Measurements from ENCODE around the gene SLK. TPM values are rescaled to one million over a fixed set of nuclear protein-coding genes. Genes with fewer than 3 reads are reported as not detected.

Gene SLK
- total RNA-seq, 1 donor from 2014 or later, result 26.7 TPM

- Mint-ChIP-seq H3K4me1 (ENCODE audit: low read depth) (peaks cover 7% of the 10 kb centered on the region), H3K4me3 (ENCODE audit: low read depth) (no peak overlapping the region), H3K27me3 (ENCODE audit: low read depth) (no peaks in the 10 kb centered on the region), H3K36me3 (ENCODE audit: low read depth) (peaks cover 31% of the 10 kb centered on the region), H3K9me3 (no peaks in the 10 kb centered on the region), H3K27ac (no peak overlapping the region)
- no peak for DNase-seq (ENCODE audit: low spot score)
- intact Hi-C loops (cut with micrococcal nuclease), result no loop called here
Measured at GRCh38 chr10:104013489-104013888, 46.5 kb downstream of the SLK start.

- peaks cover 7% of the 10 kb centered on the region for H3K4me1 Mint-ChIP-seq (ENCODE audit: low read depth)
- DNase-seq (ENCODE audit: low spot score), result no peak
- no peaks in the 10 kb centered on the region for H3K9me3 Mint-ChIP-seq
- intact Hi-C loops (cut with micrococcal nuclease), result no loop called here
- no peak overlapping the region for H3K27ac Mint-ChIP-seq
- peaks cover 34% of the 10 kb centered on the region for H3K36me3 Mint-ChIP-seq (ENCODE audit: low read depth)
- H3K4me3 Mint-ChIP-seq (ENCODE audit: low read depth), result no peak overlapping the region
- H3K27me3 Mint-ChIP-seq (ENCODE audit: low read depth), result no peaks in the 10 kb centered on the region
Measured at GRCh38 chr10:104014176-104014575, 47.2 kb downstream of the SLK start.

DNA sequence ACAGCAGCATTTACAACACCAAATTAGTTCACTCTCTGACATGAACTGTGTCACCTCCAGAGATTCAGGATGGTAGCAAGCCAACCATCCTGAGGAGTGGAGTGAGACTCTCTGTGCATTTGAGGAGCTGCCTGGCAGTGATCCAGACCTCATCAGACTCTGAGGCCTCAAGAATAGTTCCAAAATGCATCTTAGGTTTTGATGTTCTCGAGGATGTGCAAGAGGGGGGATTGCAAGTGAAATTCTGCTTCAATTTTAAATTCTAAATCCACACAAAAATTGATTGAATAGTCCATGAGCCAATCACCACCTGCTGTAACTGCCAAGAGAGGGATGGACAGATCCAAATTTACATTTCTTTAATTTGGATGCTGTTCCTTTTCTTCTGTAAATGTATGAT, 49.7 kb downstream of the SLK start:
- intact Hi-C loops (cut with micrococcal nuclease), result no loop called here
- Mint-ChIP-seq H3K27ac (no peak overlapping the region), H3K4me3 (ENCODE audit: low read depth) (no peak overlapping the region), H3K4me1 (ENCODE audit: low read depth) (peaks cover 16% of the 10 kb centered on the region), H3K36me3 (ENCODE audit: low read depth) (peaks cover 48% of the 10 kb centered on the region), H3K9me3 (no peaks in the 10 kb centered on the region), H3K27me3 (ENCODE audit: low read depth) (no peaks in the 10 kb centered on the region)
- no peak for DNase-seq (ENCODE audit: low spot score)

GRCh38 chr10:104018471-104018870, 51.5 kb downstream of the SLK start:
- Mint-ChIP-seq H3K4me3 (ENCODE audit: low read depth) (no peak overlapping the region), H3K36me3 (ENCODE audit: low read depth) (peaks cover 57% of the 10 kb centered on the region), H3K4me1 (ENCODE audit: low read depth) (peaks cover 16% of the 10 kb centered on the region), H3K27ac (no peak overlapping the region), H3K27me3 (ENCODE audit: low read depth) (no peaks in the 10 kb centered on the region), H3K9me3 (no peaks in the 10 kb centered on the region)
- no peak for DNase-seq (ENCODE audit: low spot score)
- intact Hi-C loops (cut with micrococcal nuclease), result no loop called here

GRCh38 chr10:104020020-104020419, 53.1 kb downstream of the SLK start:
- H3K27ac Mint-ChIP-seq, result no peak overlapping the region
- no peaks in the 10 kb centered on the region for H3K9me3 Mint-ChIP-seq
- DNase-seq (ENCODE audit: low spot score), result no peak
- H3K4me1 Mint-ChIP-seq (ENCODE audit: low read depth), result peaks cover 16% of the 10 kb centered on the region
- no peaks in the 10 kb centered on the region for H3K27me3 Mint-ChIP-seq (ENCODE audit: low read depth)
- no peak overlapping the region for H3K4me3 Mint-ChIP-seq (ENCODE audit: low read depth)
- intact Hi-C loops (cut with micrococcal nuclease), result no loop called here
- H3K36me3 Mint-ChIP-seq (ENCODE audit: low read depth), result peaks cover 64% of the 10 kb centered on the region

- intact Hi-C loops (cut with micrococcal nuclease), result no loop called here
- Mint-ChIP-seq H3K36me3 (ENCODE audit: low read depth) (peaks cover 62% of the 10 kb centered on the region), H3K4me1 (ENCODE audit: low read depth) (peaks cover 16% of the 10 kb centered on the region), H3K4me3 (ENCODE audit: low read depth) (no peak overlapping the region), H3K27ac (no peak overlapping the region), H3K27me3 (ENCODE audit: low read depth) (no peaks in the 10 kb centered on the region), H3K9me3 (no peaks in the 10 kb centered on the region)
- no peak for DNase-seq (ENCODE audit: low spot score)
Measured at GRCh38 chr10:104021246-104021645, 54.3 kb downstream of the SLK start.

DNA sequence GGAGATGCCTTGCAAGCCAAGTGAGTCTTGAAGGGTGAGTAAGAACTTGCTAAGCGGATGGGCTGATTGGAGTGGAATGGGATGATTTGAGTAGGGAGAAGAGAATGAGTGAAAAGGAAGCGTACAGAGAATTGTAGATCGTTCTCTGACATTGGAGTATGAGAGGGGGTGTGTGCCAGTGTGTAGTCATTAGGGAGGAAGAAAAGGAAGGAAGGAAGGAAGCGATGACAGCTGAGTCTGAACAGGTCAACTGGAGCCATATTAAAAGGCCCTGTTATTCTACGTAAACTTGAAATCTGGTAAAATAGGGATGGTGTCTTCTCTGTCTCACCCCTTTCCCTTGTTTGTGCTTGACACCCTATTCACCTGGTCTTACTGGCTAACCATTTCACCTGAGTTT, 55.1 kb downstream of the SLK start:
- Mint-ChIP-seq H3K27ac (no peak overlapping the region), H3K9me3 (no peaks in the 10 kb centered on the region), H3K4me1 (ENCODE audit: low read depth) (peaks cover 14% of the 10 kb centered on the region), H3K36me3 (ENCODE audit: low read depth) (peaks cover 62% of the 10 kb centered on the region), H3K4me3 (ENCODE audit: low read depth) (no peak overlapping the region), H3K27me3 (ENCODE audit: low read depth) (no peaks in the 10 kb centered on the region)
- DNase-seq (ENCODE audit: low spot score), result no peak
- intact Hi-C loops (cut with micrococcal nuclease), result no loop called here

DNA sequence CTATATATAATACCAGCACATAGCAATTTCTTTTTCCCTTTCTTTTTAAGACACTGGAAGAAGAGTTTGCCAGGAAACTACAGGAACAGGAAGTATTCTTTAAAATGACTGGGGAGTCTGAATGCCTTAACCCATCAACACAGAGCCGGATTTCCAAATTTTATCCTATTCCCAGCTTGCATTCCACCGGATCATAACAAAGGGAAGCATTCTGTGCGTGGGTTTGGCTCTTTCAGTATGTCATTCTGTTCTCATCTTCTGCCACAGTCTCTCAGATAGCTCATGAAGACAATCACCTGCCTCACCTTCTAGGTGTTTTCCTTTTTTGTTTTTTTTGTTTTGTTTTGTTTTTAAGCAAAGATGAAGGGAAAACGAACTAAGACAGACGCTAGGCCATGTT, 58.6 kb downstream of the SLK start:
- intact Hi-C loops (cut with micrococcal nuclease), result loop anchor here (5.0 kb wide), 2 partner anchors 97 to 138 kb away; partner anchors contain the start of gene SFR1
- Mint-ChIP-seq H3K4me1 (ENCODE audit: low read depth) (peaks cover 5% of the 10 kb centered on the region), H3K36me3 (ENCODE audit: low read depth) (peaks cover 49% of the 10 kb centered on the region), H3K4me3 (ENCODE audit: low read depth) (no peak overlapping the region), H3K9me3 (no peaks in the 10 kb centered on the region), H3K27ac (no peak overlapping the region), H3K27me3 (ENCODE audit: low read depth) (no peaks in the 10 kb centered on the region)
- DNase-seq (ENCODE audit: low spot score), result no peak

- H3K36me3 Mint-ChIP-seq (ENCODE audit: low read depth), result peaks cover 40% of the 10 kb centered on the region
- no peak overlapping the region for H3K4me3 Mint-ChIP-seq (ENCODE audit: low read depth)
- no peaks in the 10 kb centered on the region for H3K9me3 Mint-ChIP-seq
- peaks cover 3% of the 10 kb centered on the region for H3K4me1 Mint-ChIP-seq (ENCODE audit: low read depth)
- no peak overlapping the region for H3K27ac Mint-ChIP-seq
- no peaks in the 10 kb centered on the region for H3K27me3 Mint-ChIP-seq (ENCODE audit: low read depth)
- intact Hi-C loops (cut with micrococcal nuclease), result loop anchor here (5.0 kb wide), 2 partner anchors 96 to 139 kb away; partner anchors contain the start of gene SFR1
- DNase-seq (ENCODE audit: low spot score), result no peak
Measured at GRCh38 chr10:104026762-104027161, 59.8 kb downstream of the SLK start.

GRCh38 chr10:104028146-104028545, 61.2 kb downstream of the SLK start:
- H3K4me1 Mint-ChIP-seq (ENCODE audit: low read depth), result peaks cover 3% of the 10 kb centered on the region
- H3K27ac Mint-ChIP-seq, result no peak overlapping the region
- H3K36me3 Mint-ChIP-seq (ENCODE audit: low read depth), result peaks cover 29% of the 10 kb centered on the region
- H3K4me3 Mint-ChIP-seq (ENCODE audit: low read depth), result no peak overlapping the region
- intact Hi-C loops (cut with micrococcal nuclease), result loop anchor here (5.0 kb wide), 2 partner anchors 94 to 141 kb away; partner anchors contain the start of gene SFR1
- no peaks in the 10 kb centered on the region for H3K9me3 Mint-ChIP-seq
- DNase-seq (ENCODE audit: low spot score), result no peak
- H3K27me3 Mint-ChIP-seq (ENCODE audit: low read depth), result no peaks in the 10 kb centered on the region

DNA sequence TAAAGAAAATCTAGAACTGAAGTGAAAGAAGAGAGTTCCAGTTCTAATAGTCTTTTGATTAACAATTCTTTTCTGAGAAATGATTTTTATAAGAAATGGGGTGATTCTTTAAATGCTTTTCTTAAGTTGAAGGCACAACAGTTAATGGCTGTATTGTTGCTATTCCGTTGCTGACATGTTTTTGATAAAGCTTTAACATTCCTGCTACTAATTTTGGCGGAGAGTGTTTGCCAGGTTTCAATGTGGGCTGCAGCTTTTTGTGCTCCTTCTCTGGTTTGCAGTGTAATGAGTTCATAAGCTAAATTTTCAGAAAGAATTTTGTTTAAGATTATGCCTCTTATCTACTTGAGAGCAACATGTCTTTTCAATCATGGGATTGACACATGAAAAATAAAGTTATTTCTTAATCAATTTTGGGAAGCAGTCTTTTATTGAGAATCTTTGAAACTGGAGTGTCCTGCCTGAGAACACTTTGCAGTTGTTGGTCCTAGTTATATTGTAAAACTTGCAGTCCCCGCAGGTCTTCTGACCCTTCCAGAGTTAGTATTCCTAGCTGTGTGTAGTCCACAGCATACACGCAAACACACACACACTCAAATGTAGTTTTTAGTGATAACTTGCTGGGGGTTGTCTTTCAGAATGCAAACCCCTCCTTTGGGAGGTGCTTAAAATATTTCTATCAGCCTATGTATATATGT, 62.0 kb downstream of the SLK start:
- H3K9me3 Mint-ChIP-seq, result no peaks in the 10 kb centered on the region
- H3K27ac Mint-ChIP-seq, result no peak overlapping the region
- H3K4me1 Mint-ChIP-seq (ENCODE audit: low read depth), result peaks cover 3% of the 10 kb centered on the region
- no peaks in the 10 kb centered on the region for H3K27me3 Mint-ChIP-seq (ENCODE audit: low read depth)
- intact Hi-C loops (cut with micrococcal nuclease), result loop anchor here (5.0 kb wide), 2 partner anchors 93 to 142 kb away; partner anchors contain the start of gene SFR1
- DNase-seq (ENCODE audit: low spot score), result no peak
- H3K36me3 Mint-ChIP-seq (ENCODE audit: low read depth), result peaks cover 22% of the 10 kb centered on the region
- no peak overlapping the region for H3K4me3 Mint-ChIP-seq (ENCODE audit: low read depth)

DNA sequence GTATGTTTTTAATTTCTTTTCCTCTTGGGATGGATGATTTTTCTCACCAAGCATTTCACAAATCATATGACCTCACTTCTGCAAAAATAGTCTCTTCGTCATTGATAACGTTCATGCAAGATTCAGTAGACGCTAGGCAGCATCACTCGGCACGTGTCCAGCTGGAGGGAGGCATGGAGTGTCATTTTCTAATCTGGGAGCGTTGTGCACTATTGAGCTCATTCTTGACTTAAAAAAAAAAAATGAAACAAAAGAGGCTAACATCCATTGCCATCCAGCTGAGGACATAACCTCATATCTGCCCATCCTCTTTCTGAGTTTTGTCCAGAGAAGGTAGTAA, 62.6 kb downstream of the SLK start:
- Mint-ChIP-seq H3K27ac (no peak overlapping the region), H3K9me3 (no peaks in the 10 kb centered on the region), H3K4me1 (ENCODE audit: low read depth) (peaks cover 3% of the 10 kb centered on the region), H3K4me3 (ENCODE audit: low read depth) (no peak overlapping the region), H3K27me3 (ENCODE audit: low read depth) (no peaks in the 10 kb centered on the region), H3K36me3 (ENCODE audit: low read depth) (peaks cover 17% of the 10 kb centered on the region)
- DNase-seq (ENCODE audit: low spot score), result no peak
- intact Hi-C loops (cut with micrococcal nuclease), result loop anchor here (5.0 kb wide), 2 partner anchors 93 to 142 kb away; partner anchors contain the start of gene SFR1

GRCh38 chr10:104031631-104032030, 64.7 kb downstream of the SLK start:
- no peak overlapping the region for H3K27ac Mint-ChIP-seq
- intact Hi-C loops (cut with micrococcal nuclease), result no loop called here
- no peak for DNase-seq (ENCODE audit: low spot score)
- H3K27me3 Mint-ChIP-seq (ENCODE audit: low read depth), result no peaks in the 10 kb centered on the region
- H3K4me1 Mint-ChIP-seq (ENCODE audit: low read depth), result peaks cover 3% of the 10 kb centered on the region
- no peaks in the 10 kb centered on the region for H3K9me3 Mint-ChIP-seq
- H3K4me3 Mint-ChIP-seq (ENCODE audit: low read depth), result no peak overlapping the region
- peaks cover 8% of the 10 kb centered on the region for H3K36me3 Mint-ChIP-seq (ENCODE audit: low read depth)

All from activated T-helper 2 cell treated with anti-CD3 and anti-CD28 coated beads, Interferon-gamma antibody, Interleukin-2, Interleukin-4, amounts not matched to agents 10 μg/mL and 5 μg/mL and 100 μg/mL, durations not matched to agents 14 hours and 24 hours and 36 hours (primary cell).